Suprapubic skin (tissue), 4 donors: ENCODE measurements around the gene PABPN1L. TPM values are rescaled to one million over a fixed set of nuclear protein-coding genes. Genes with fewer than 3 reads are reported as not detected.
"Not testable (repeated sequence)": the region's sequence is repeated elsewhere in the genome, so short reads cannot be mapped to it uniquely, and the experiment has no call there.

Experiments
- DNase-seq, 2 donors: peaks; one replicate each; pipeline ENCODE4 v3.0.0-alpha.2; 2019; ENCODE audit warnings: low spot score in 2 of 2
- H3K27ac ChIP-seq: fragments of 200-600 bp; sonication (generic); one replicate; pipeline ENCODE4 v1.5.1; 2019
- H3K27me3 ChIP-seq: fragments of 200-600 bp; sonication (generic); one replicate; pipeline ENCODE4 v1.5.1; 2019
- H3K36me3 ChIP-seq: fragments of 200-600 bp; sonication (generic); one replicate; pipeline ENCODE4 v1.5.1; 2019
- H3K4me1 ChIP-seq: fragments of 200-600 bp; sonication (generic); one replicate; pipeline ENCODE4 v1.5.1; 2019
- H3K4me3 ChIP-seq: fragments of 200-600 bp; sonication (generic); one replicate; pipeline ENCODE4 v1.5.1; 2019; ENCODE audit warnings: mild to moderate bottlenecking
- H3K9me3 ChIP-seq: fragments of 200-600 bp; sonication (generic); one replicate; pipeline ENCODE4 v1.5.1; 2019
- EP300 ChIP-seq: sonication (generic); formaldehyde crosslinking; IDR thresholded peaks from one replicate; pipeline ENCODE4 v1.6.1; 2017; ENCODE audit warnings: antibody characterized with exemption
- POLR2A ChIP-seq, 2 donors: fragments of 450-650 bp; IDR thresholded peaks; one replicate each; pipeline ENCODE4 v1.6.1; 2017; ENCODE audit warnings: antibody characterized with exemption in 2 of 2, mild to moderate bottlenecking in 2 of 2, moderate library complexity in 2 of 2
- POLR2AphosphoS5 ChIP-seq, 3 donors: sonication (generic); formaldehyde crosslinking; IDR thresholded peaks; one replicate each; pipeline ENCODE4 v1.6.1; 2017; ENCODE audit warnings: antibody characterized with exemption in 3 of 3
- WGBS: methylation state at CpG from one replicate; pipeline ENCODE4 v1.1.5; 2018; 5-methylcytosine and 5-hydroxymethylcytosine counted together
- total RNA-seq, 4 donors: library from RNA; depleted of rRNA; stranded (reverse); fragments of >200 nt; gene quantifications; one replicate each; pipeline ENCODE4 v1.1.0, GENCODE V29; 2016
- TF ChIP-seq, protein P1 (sequence below), 2 donors: fragments of 200-600 bp in 1 of 2; fragments of 450-650 bp in 1 of 2; sonication (generic) in 1 of 2; IDR thresholded peaks; one replicate each; pipeline ENCODE4 v1.5.1; 2016 to 2019; ENCODE audit warnings: antibody characterized with exemption in 2 of 2, mild to moderate bottlenecking in 1 of 2, moderate library complexity in 1 of 2

PABPN1L gene
- total RNA-seq, 4 donors from 2014 or later: not detected

DNA sequence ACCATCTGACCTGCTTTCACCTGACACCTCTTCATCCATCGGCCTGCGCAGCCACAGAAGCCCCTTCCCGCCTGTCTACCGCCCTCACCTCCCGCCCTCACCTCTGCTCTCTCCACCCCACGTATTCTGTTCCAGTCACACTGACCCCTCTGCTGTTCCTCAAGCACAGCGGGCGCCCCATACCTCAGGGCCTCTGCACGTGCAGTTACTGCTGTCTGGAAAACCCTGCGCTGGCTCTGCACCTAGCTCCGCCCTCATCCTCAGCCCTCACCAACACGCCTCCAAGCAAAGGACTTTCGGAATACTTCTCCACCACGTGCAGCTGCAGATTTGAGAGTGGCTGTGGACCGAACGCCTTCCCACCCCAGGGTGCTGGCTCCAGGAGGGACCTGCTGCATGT is 24.6 kb upstream of the PABPN1L start:
- no peak for DNase-seq
- TF ChIP-seq, protein P1, sequence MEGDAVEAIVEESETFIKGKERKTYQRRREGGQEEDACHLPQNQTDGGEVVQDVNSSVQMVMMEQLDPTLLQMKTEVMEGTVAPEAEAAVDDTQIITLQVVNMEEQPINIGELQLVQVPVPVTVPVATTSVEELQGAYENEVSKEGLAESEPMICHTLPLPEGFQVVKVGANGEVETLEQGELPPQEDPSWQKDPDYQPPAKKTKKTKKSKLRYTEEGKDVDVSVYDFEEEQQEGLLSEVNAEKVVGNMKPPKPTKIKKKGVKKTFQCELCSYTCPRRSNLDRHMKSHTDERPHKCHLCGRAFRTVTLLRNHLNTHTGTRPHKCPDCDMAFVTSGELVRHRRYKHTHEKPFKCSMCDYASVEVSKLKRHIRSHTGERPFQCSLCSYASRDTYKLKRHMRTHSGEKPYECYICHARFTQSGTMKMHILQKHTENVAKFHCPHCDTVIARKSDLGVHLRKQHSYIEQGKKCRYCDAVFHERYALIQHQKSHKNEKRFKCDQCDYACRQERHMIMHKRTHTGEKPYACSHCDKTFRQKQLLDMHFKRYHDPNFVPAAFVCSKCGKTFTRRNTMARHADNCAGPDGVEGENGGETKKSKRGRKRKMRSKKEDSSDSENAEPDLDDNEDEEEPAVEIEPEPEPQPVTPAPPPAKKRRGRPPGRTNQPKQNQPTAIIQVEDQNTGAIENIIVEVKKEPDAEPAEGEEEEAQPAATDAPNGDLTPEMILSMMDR (IDR thresholded peaks at IDR 0.05): no peak
- TF ChIP-seq EP300: no peak
- no peak for TF ChIP-seq POLR2AphosphoS5 (IDR thresholded peaks at IDR 0.05)
- TF ChIP-seq POLR2A (IDR thresholded peaks at IDR 0.05): no peak
- H3K4me3 ChIP-seq: no peak overlapping the region
- no peaks in the 10 kb centered on the region for H3K27me3 ChIP-seq
- H3K9me3 ChIP-seq: no peaks in the 10 kb centered on the region
- H3K36me3 ChIP-seq: no peaks in the 10 kb centered on the region
- H3K27ac ChIP-seq: no peak overlapping the region
- H3K4me1 ChIP-seq: peaks cover 11% of the 10 kb centered on the region
- 83% methylated on average over 16 of the region's 16 CpGs for WGBS

DNA sequence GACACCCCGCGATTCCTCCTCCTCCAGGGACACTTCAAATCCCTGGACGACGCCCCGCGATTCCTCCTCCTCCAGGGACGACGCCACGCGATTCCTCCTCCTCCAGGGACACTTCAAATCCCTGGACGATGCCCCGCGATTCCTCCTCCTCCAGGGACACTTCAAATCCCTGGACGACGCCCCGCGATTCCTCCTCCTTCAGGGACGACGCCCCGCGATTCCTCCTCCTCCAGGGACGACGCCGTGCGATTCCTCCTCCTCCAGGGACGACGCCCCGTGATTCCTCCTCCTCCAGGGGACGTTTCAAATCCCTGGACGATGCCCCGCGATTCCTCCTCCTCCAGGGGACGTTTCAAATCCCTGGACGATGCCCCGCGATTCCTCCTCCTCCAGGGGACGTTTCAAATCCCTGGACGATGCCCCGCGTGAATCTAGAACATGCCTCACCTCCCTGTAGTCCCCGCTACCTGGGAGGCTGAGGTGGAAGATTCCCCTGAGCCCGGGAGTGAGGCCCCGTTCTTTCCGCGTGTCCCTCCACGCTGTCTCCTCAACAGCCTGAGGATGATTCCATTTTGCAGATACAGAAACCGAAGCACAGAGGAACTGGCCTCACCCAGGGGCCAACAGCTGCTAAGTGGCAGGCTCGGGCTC is 23.4 kb upstream of the PABPN1L start:
- not testable (repeated sequence) for H3K27ac ChIP-seq, H3K27me3 ChIP-seq, H3K9me3 ChIP-seq, H3K4me3 ChIP-seq, DNase-seq, H3K36me3 ChIP-seq
- WGBS: 93% methylated on average over 48 of the region's 48 CpGs
- peaks cover 11% of the 10 kb centered on the region for H3K4me1 ChIP-seq

DNA sequence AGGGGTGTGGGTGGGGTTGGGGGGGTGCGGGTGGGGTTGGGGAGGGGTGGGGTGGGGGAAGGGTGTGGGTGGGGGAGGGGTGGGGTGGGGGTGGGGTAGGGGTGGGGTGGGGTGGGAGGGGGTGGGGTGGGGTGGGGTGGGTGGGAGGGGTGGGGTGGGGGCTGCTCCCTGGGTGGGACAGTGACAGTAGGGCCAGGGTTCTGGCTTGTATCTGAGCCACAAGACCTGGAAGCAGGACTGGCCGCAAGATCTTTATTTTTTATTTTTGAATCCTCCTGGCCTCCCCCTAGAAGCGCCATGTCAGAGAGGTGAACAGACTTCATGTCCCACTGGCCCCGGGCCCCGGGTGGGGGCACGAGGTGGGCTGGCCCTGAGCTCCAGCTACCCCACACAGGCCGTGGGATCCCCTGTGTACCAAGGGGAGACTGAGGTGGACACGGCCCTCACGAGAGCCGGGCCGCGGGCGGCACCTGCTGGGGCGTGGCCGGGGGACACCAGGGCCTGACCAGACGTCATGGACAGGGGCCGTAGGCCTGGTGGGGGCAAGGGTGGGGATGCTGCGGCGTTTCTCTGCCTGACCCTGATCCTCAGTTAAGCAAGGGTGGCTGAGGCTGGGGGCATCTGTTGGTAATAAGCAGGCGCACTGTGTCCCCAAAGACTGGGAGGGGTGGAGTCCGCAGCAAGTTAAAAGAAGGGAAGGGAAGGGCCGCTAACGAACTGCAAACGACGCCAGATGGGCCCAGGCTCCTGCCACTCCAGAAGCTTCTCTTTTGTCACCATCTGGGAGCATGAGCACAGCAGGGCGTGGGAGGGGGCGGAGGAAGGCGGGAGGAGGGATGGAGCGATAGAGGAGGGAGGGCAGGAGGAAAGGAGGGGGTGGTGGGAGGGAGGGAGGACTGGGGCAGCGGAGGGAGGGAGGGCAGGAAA is 22.3 kb upstream of the PABPN1L start:
- H3K27ac ChIP-seq: peak overlapping the region; percentile 45
- WGBS: 64% methylated on average over 18 of the region's 30 CpGs
- H3K9me3 ChIP-seq: no peaks in the 10 kb centered on the region
- no peak overlapping the region for H3K4me3 ChIP-seq
- peaks cover 11% of the 10 kb centered on the region for H3K4me1 ChIP-seq
- no peaks in the 10 kb centered on the region for H3K27me3 ChIP-seq
- DNase-seq: no peak
- TF ChIP-seq EP300: no peak
- TF ChIP-seq, protein P1 (IDR thresholded peaks at IDR 0.05): no peak
- no peak for TF ChIP-seq POLR2AphosphoS5 (IDR thresholded peaks at IDR 0.05)
- no peak for TF ChIP-seq POLR2A (IDR thresholded peaks at IDR 0.05)
- peaks cover 10% of the 10 kb centered on the region for H3K36me3 ChIP-seq

DNA sequence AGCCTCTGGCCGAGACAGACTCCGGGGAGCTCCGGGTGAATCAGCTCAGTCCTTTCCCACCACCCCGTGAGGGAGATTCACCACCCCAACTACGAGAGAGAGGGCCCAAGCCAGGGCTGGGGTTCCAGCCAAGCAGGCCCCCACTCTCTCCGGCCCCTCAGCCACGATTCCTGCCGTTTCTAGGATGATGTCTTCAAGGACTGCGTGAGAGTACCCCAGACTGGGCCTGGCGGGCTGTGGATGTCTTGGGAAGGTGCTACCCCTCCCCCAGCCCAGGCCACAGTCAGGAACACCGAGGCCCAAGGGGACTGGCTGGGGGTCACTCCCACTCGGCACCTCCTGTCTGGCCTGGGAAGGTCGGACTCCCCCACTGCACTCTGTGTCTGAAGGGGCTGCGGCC is 21.6 kb upstream of the PABPN1L start:
- 40% methylated on average over 4 of the region's 14 CpGs for WGBS
- Histone ChIP-seq H3K27me3 (no peaks in the 10 kb centered on the region), H3K36me3 (peaks cover 12% of the 10 kb centered on the region), H3K27ac (peak overlapping the region; percentile 40), H3K4me1 (peaks cover 11% of the 10 kb centered on the region), H3K4me3 (no peak overlapping the region), H3K9me3 (no peaks in the 10 kb centered on the region)
- DNase-seq: no peak
- no peak for TF ChIP-seq EP300
- no peak for TF ChIP-seq POLR2AphosphoS5 (IDR thresholded peaks at IDR 0.05)
- TF ChIP-seq, protein P1 (IDR thresholded peaks at IDR 0.05): no peak
- no peak for TF ChIP-seq POLR2A (IDR thresholded peaks at IDR 0.05)

DNA sequence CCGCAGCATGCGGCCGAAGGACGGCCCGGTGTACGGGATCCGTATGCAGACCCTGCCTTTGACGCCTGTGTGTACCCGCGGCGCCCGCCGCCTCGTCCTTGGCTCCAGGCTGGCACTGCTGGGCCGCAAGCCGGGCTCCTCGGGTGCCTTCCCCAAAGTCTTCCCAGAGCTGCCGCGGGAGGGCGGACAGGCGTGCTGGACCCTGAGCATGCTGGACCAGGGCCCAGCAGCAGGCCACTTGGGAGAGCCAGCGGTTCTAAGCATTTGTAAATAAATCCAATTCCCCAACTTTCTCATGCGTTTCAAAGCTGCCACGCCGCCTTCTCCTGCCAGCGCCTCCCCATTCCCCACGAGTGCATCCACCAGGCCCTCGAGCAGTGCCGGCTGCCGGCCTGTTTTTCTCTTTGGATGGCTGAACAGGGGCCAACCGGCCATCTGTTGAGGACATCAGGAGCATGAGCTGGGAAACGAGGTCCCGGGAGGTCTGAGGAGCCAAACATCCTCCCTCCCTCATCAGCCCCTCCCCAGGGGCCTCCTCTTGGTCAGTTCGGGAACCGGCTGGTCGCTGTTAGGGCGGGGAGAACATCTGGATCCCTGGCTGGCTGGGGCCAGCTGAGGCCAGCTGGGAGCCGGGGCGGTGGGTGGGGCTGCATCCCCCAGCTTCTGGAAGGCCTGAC is 20.5 kb upstream of the PABPN1L start:
- DNase-seq: no peak
- TF ChIP-seq POLR2AphosphoS5 (IDR thresholded peaks at IDR 0.05) (no peak), POLR2A (IDR thresholded peaks at IDR 0.05) (no peak), EP300 (no peak)
- TF ChIP-seq, protein P1 (IDR thresholded peaks at IDR 0.05): peak in 1 of 2 donors; percentile 12
- peak overlapping the region; percentile 10 for H3K27ac ChIP-seq
- H3K4me3 ChIP-seq: no peak overlapping the region
- peaks cover 12% of the 10 kb centered on the region for H3K36me3 ChIP-seq
- 70% methylated on average over 36 of the region's 39 CpGs for WGBS
- H3K9me3 ChIP-seq: no peaks in the 10 kb centered on the region
- peaks cover 21% of the 10 kb centered on the region for H3K4me1 ChIP-seq
- H3K27me3 ChIP-seq: no peaks in the 10 kb centered on the region
